ENCODE results near the gene CDC42BPA.

Gene CDC42BPA

GRCh38 chr1:226976276-226976977 is 341.9 kb downstream of the CDC42BPA start:
- no peak for DNase-seq

- no peak for DNase-seq
These were observed 342.7 kb downstream of the CDC42BPA start for GRCh38 chr1:226975259-226976250.

GRCh38 chr1:226974544-226975258 is 343.6 kb downstream of the CDC42BPA start:
- DNase-seq = no peak

GRCh38 chr1:226973898-226974543 is 344.3 kb downstream of the CDC42BPA start:
- DNase-seq = no peak

GRCh38 chr1:226973371-226973897 is 344.9 kb downstream of the CDC42BPA start:
- DNase-seq = no peak

GRCh38 chr1:226972931-226973330 is 345.4 kb downstream of the CDC42BPA start:
- no peak for DNase-seq

- no peak for DNase-seq
These were observed 346.5 kb downstream of the CDC42BPA start for GRCh38 chr1:226971765-226972164.

- DNase-seq = no peak
These were observed 350.6 kb downstream of the CDC42BPA start for GRCh38 chr1:226967665-226968064.

GRCh38 chr1:226966683-226967082 is 351.6 kb downstream of the CDC42BPA start:
- no peak for DNase-seq

GRCh38 chr1:226965581-226966440 is 352.5 kb downstream of the CDC42BPA start:
- DNase-seq = no peak

GRCh38 chr1:226964611-226965486 is 353.4 kb downstream of the CDC42BPA start:
- no peak for DNase-seq

- DNase-seq = no peak
These were observed 354.2 kb downstream of the CDC42BPA start for GRCh38 chr1:226964068-226964425.

- DNase-seq = no peak
These were observed 355.6 kb downstream of the CDC42BPA start for GRCh38 chr1:226962421-226963391.

GRCh38 chr1:226960944-226961765 is 357.1 kb downstream of the CDC42BPA start:
- no peak for DNase-seq

- DNase-seq = no peak
These were observed 358.0 kb downstream of the CDC42BPA start for GRCh38 chr1:226960256-226960655.

GRCh38 chr1:226958300-226958699 is 360.0 kb downstream of the CDC42BPA start:
- DNase-seq = no peak

GRCh38 chr1:226957714-226958113 is 360.6 kb downstream of the CDC42BPA start:
- DNase-seq = no peak

All from amniotic stem cell (primary cell).